Activated CD4-positive, alpha-beta T cell treated with anti-CD3 and anti-CD28 coated beads for 36 hours (primary cell): ENCODE data around the gene FHL5. TPM values are rescaled to one million over a fixed set of nuclear protein-coding genes. Genes with fewer than 3 reads are reported as not detected.
"Not testable (repeated sequence)": the region's sequence is repeated elsewhere in the genome, so short reads cannot be mapped to it uniquely, and the experiment has no call there.

ENCODE experiments used
- ATAC-seq: fragments of 200-7000 bp; cut with Tn5 transposase; one replicate; pipeline ENCODE4 v1.10.0; 2021; ENCODE audit warnings: mild to moderate bottlenecking, moderate library complexity
- CTCF ChIA-PET: fragments of 350-600 bp; sonication (Branson Sonifier 250); formaldehyde crosslinking; loops from one replicate; lab custom pipeline; 2021; ENCODE audit warnings: antibody characterized with exemption; lab: Charles Lee
- POLR2A ChIA-PET: fragments of 350-600 bp; sonication (Branson Sonifier 250); formaldehyde crosslinking; loops from one replicate; lab custom pipeline; 2021; ENCODE audit warnings: antibody characterized with exemption, inconsistent platforms; lab: Charles Lee
- DNase-seq: peaks from one replicate; pipeline ENCODE4 v3.0.0-alpha.2; 2020
- H3K27ac Mint-ChIP-seq: one replicate; pipeline ENCODE4 v1.8.0; 2021; ENCODE audit warnings: mixed read lengths
- H3K27me3 Mint-ChIP-seq: one replicate; pipeline ENCODE4 v1.8.0; 2021; ENCODE audit warnings: mixed read lengths
- H3K36me3 Mint-ChIP-seq: one replicate; pipeline ENCODE4 v1.8.0; 2021; ENCODE audit warnings: low read depth, mixed read lengths
- H3K4me1 Mint-ChIP-seq: one replicate; pipeline ENCODE4 v1.8.0; 2021; ENCODE audit warnings: mixed read lengths
- H3K4me3 Mint-ChIP-seq: one replicate; pipeline ENCODE4 v1.8.0; 2021; ENCODE audit warnings: mild to moderate bottlenecking, moderate library complexity, mixed read lengths
- H3K9me3 Mint-ChIP-seq: one replicate; pipeline ENCODE4 v1.8.0; 2021; ENCODE audit warnings: low read depth, mixed read lengths
- intact Hi-C, 2 experiments: fragments of 100-400 bp; cut with DNase I in 1 of 2; cut with micrococcal nuclease in 1 of 2; formaldehyde crosslinking; loops; one replicate each; pipeline versions ENCODE4 v1.14.2 to v1.15.1; 2022 to 2024; cut with DNase I, micrococcal nuclease
- total RNA-seq, 2 experiments: library from RNA; stranded (reverse); gene quantifications; one replicate each; pipeline ENCODE4 v1.2.3, GENCODE V29; 2021

Gene FHL5
- total RNA-seq, 2 experiments from 2014 or later = not detected

- H3K27me3 Mint-ChIP-seq = peaks cover 12% of the 10 kb centered on the region
- no peak overlapping the region for H3K4me3 Mint-ChIP-seq
- H3K9me3 Mint-ChIP-seq = no peaks in the 10 kb centered on the region
- ATAC-seq (no peak), DNase-seq (no peak)
- ChIA-PET CTCF (no interaction called here), POLR2A (no interaction called here)
- no peaks in the 10 kb centered on the region for H3K36me3 Mint-ChIP-seq
- no peak overlapping the region for H3K27ac Mint-ChIP-seq
- intact Hi-C loops = no loop called here
- H3K4me1 Mint-ChIP-seq = no peaks in the 10 kb centered on the region
Measured at GRCh38 chr6:96611342-96611991, 48.5 kb downstream of the FHL5 start.

GRCh38 chr6:96613291-96613999 is 50.5 kb downstream of the FHL5 start:
- H3K27me3 Mint-ChIP-seq = peaks cover 15% of the 10 kb centered on the region
- intact Hi-C loops = no loop called here
- H3K27ac Mint-ChIP-seq = no peak overlapping the region
- ChIA-PET POLR2A (no interaction called here), CTCF (interaction anchor here (0.6 to 0.7 kb wide), 2 partner anchors 13 to 15 kb away, joined by 3 to 4 read pairs; no protein-coding TSS in a partner anchor)
- H3K36me3 Mint-ChIP-seq = no peaks in the 10 kb centered on the region
- no peak for ATAC-seq
- H3K4me1 Mint-ChIP-seq = no peaks in the 10 kb centered on the region
- no peak overlapping the region for H3K4me3 Mint-ChIP-seq
- H3K9me3 Mint-ChIP-seq = no peaks in the 10 kb centered on the region
- DNase-seq = no peak

GRCh38 chr6:96620851-96621250 is 57.9 kb downstream of the FHL5 start:
- H3K4me3 Mint-ChIP-seq = no peak overlapping the region
- no peaks in the 10 kb centered on the region for H3K4me1 Mint-ChIP-seq
- CTCF ChIA-PET = no interaction called here
- no peak for DNase-seq
- H3K27ac Mint-ChIP-seq = no peak overlapping the region
- intact Hi-C loops = loop anchor here in 1 of 2 experiments (10.0 kb wide), 1 partner anchor 774 kb away; no protein-coding TSS in a partner anchor
- peaks cover 27% of the 10 kb centered on the region for H3K27me3 Mint-ChIP-seq
- H3K36me3 Mint-ChIP-seq = no peaks in the 10 kb centered on the region
- ATAC-seq = no peak
- no peaks in the 10 kb centered on the region for H3K9me3 Mint-ChIP-seq
- POLR2A ChIA-PET = no interaction called here

GRCh38 chr6:96621983-96622382 is 59.1 kb downstream of the FHL5 start:
- POLR2A ChIA-PET = no interaction called here
- H3K27me3 Mint-ChIP-seq = peaks cover 25% of the 10 kb centered on the region
- no peaks in the 10 kb centered on the region for H3K36me3 Mint-ChIP-seq
- H3K9me3 Mint-ChIP-seq = no peaks in the 10 kb centered on the region
- no peak overlapping the region for H3K27ac Mint-ChIP-seq
- CTCF ChIA-PET = no interaction called here
- H3K4me3 Mint-ChIP-seq = no peak overlapping the region
- no peak for ATAC-seq
- intact Hi-C loops = loop anchor here in 1 of 2 experiments (10.0 kb wide), 1 partner anchor 773 kb away; no protein-coding TSS in a partner anchor
- no peak for DNase-seq
- no peaks in the 10 kb centered on the region for H3K4me1 Mint-ChIP-seq

DNA sequence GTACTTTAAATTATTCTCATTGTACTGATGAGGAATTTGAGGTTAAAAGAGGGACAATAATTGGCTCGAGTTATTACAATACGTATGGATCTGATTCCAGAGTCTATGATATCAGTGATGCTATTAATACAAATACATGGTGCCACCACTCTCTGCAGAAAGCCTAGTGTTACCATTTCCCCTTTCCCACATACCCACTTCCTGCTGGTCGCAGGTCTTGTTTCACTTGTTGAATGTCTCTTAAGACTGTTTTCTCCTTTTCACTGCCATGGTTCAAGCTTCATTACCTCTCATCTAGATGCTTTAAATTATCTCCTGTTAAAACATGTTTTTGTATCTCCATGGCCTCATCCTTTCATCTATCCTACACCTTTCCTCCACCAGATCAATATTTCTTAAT is 62.0 kb downstream of the FHL5 start:
- peaks cover 21% of the 10 kb centered on the region for H3K27me3 Mint-ChIP-seq
- H3K9me3 Mint-ChIP-seq = no peaks in the 10 kb centered on the region
- POLR2A ChIA-PET = interaction anchor here (0.5 kb wide), 1 partner anchor 425 kb away, joined by 3 read pairs; no protein-coding TSS in a partner anchor
- intact Hi-C loops = loop anchor here in 1 of 2 experiments (10.0 kb wide), 1 partner anchor 770 kb away; no protein-coding TSS in a partner anchor
- no peak overlapping the region for H3K4me3 Mint-ChIP-seq
- H3K4me1 Mint-ChIP-seq = no peaks in the 10 kb centered on the region
- CTCF ChIA-PET = interaction anchor here (1.5 to 4.3 kb wide), 2 partner anchors 275 to 434 kb away, joined by 5 to 30 read pairs; no protein-coding TSS in a partner anchor
- H3K27ac Mint-ChIP-seq = no peak overlapping the region
- DNase-seq (no peak), ATAC-seq (no peak)
- H3K36me3 Mint-ChIP-seq = no peaks in the 10 kb centered on the region

DNA sequence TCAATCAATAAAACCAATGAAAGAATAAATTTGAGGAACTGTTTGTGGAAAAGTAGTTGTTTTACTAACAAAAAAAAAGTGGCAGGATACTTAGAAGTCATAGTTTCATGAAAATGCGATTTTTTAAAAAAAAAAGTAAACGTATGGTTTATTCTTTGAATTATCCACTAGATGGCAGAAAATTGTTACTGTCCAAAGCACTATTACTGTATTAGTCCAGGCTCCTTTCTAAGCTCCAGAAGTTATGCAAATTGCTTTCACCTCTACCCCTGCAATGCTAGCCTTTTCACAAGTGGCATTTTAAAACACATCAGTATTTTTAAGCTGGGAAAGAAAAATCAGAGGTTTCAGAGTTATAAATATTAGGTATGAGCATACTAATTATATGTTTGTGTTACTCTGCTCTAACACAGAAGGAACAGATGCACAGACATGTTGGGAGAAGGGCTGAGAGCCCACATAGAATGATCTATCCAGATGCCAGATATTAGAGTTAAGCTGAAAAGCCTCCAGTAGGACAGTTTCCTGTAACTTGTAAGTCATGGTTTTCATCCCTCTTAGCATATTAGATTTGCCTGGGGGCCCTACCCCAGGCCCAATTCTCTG is 63.9 kb downstream of the FHL5 start:
- no peak overlapping the region for H3K4me3 Mint-ChIP-seq
- DNase-seq = no peak
- H3K36me3 Mint-ChIP-seq = no peaks in the 10 kb centered on the region
- ChIA-PET CTCF (interaction anchor here (0.5 to 4.3 kb wide), 8 partner anchors 13 to 436 kb away, joined by 3 to 30 read pairs (median 4); no protein-coding TSS in a partner anchor), POLR2A (no interaction called here)
- no peaks in the 10 kb centered on the region for H3K4me1 Mint-ChIP-seq
- peak; percentile 44 for ATAC-seq
- no peaks in the 10 kb centered on the region for H3K9me3 Mint-ChIP-seq
- H3K27me3 Mint-ChIP-seq = peaks cover 12% of the 10 kb centered on the region
- intact Hi-C loops = loop anchor here (1.0 to 10.0 kb wide), 5 partner anchors 270 to 768 kb away; partner anchors contain the start of gene NDUFAF4 (in 2 of the 2)
- no peak overlapping the region for H3K27ac Mint-ChIP-seq

GRCh38 chr6:96631248-96631647 is 68.3 kb downstream of the FHL5 start:
- Mint-ChIP-seq H3K27ac (no peak overlapping the region), H3K9me3 (no peaks in the 10 kb centered on the region), H3K36me3 (no peaks in the 10 kb centered on the region), H3K27me3 (peaks cover 6% of the 10 kb centered on the region), H3K4me3 (no peak overlapping the region), H3K4me1 (no peaks in the 10 kb centered on the region)
- DNase-seq = peak; percentile 21
- no peak for ATAC-seq
- POLR2A ChIA-PET = no interaction called here
- intact Hi-C loops = no loop called here
- CTCF ChIA-PET = no interaction called here

- H3K9me3 Mint-ChIP-seq, H3K4me1 Mint-ChIP-seq, ATAC-seq, H3K27ac Mint-ChIP-seq, CTCF ChIA-PET, H3K4me3 Mint-ChIP-seq, H3K36me3 Mint-ChIP-seq, POLR2A ChIA-PET, intact Hi-C loops, DNase-seq: not testable (repeated sequence)
- H3K27me3 Mint-ChIP-seq = peaks cover 14% of the 10 kb centered on the region
Measured at GRCh38 chr6:96637979-96638378, 75.1 kb downstream of the FHL5 start.

DNA sequence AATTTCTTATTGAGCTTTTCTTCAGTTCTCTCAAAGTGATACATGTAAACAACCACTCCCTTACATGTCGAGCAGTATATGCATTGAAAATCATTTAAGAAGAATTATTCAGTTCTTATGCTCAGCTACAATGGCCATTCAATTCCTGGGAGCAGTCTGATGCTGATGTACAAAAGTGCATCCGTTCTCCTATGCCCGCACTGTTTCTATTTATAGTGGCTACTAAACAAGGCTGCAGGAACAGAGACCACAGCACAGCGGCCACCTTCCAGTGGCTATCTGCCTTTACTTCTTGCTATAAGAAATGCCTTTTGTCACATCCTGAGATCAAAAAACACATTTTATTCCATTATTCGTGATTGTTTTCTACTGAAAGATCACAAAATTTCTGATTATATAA is 82.2 kb downstream of the FHL5 start:
- H3K27ac Mint-ChIP-seq = no peak overlapping the region
- H3K4me1 Mint-ChIP-seq = no peaks in the 10 kb centered on the region
- no peaks in the 10 kb centered on the region for H3K9me3 Mint-ChIP-seq
- no peak overlapping the region for H3K4me3 Mint-ChIP-seq
- H3K36me3 Mint-ChIP-seq = no peaks in the 10 kb centered on the region
- ChIA-PET CTCF (interaction anchor here (1.2 kb wide), 1 partner anchor 46 kb away, joined by 4 read pairs; no protein-coding TSS in a partner anchor), POLR2A (no interaction called here)
- intact Hi-C loops = no loop called here
- ATAC-seq (no peak), DNase-seq (no peak)
- peaks cover 8% of the 10 kb centered on the region for H3K27me3 Mint-ChIP-seq

DNA sequence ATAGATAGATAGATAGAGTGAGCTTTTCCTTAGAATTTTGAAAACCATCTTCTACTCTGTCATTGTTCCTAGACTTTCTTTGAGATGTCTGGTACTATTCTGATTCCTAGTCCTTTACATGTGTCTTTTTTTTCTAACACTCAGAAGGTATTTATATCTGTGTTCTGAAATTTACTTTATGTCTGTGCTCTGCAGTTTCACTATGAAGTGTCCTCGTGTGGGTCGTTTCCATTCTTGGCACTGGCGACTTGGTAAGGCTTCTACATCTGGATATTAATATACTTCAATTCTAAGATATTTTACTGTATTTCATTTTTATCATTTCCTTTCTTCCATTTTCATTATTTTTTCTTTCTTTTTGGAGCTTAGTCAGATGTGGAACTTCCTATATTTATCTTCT is 87.0 kb downstream of the FHL5 start:
- no peak for DNase-seq
- CTCF ChIA-PET = no interaction called here

GRCh38 chr6:96651816-96652215 is 88.9 kb downstream of the FHL5 start:
- POLR2A ChIA-PET = no interaction called here
- H3K9me3 Mint-ChIP-seq = no peaks in the 10 kb centered on the region

More for the DNA sequence above, 87.0 kb downstream of the FHL5 start:
- Mint-ChIP-seq H3K4me1 (no peaks in the 10 kb centered on the region), H3K4me3 (no peak overlapping the region), H3K36me3 (no peaks in the 10 kb centered on the region), H3K9me3 (no peaks in the 10 kb centered on the region), H3K27me3 (peaks cover 12% of the 10 kb centered on the region), H3K27ac (no peak overlapping the region)
- POLR2A ChIA-PET = no interaction called here
- ATAC-seq = no peak
- intact Hi-C loops = no loop called here

More at GRCh38 chr6:96651816-96652215, 88.9 kb downstream of the FHL5 start:
- Mint-ChIP-seq H3K36me3 (no peaks in the 10 kb centered on the region), H3K4me3 (no peak overlapping the region), H3K27me3 (peaks cover 13% of the 10 kb centered on the region), H3K4me1 (no peaks in the 10 kb centered on the region), H3K27ac (no peak overlapping the region)
- DNase-seq = no peak
- intact Hi-C loops = no loop called here
- ATAC-seq = no peak
- CTCF ChIA-PET = interaction anchor here (1.1 kb wide), 1 partner anchor 15 kb away, joined by 3 read pairs; no protein-coding TSS in a partner anchor
